Osteocyte (in vitro differentiated cells): Measurements from ENCODE around the gene AGAP9. TPM values are rescaled to one million over a fixed set of nuclear protein-coding genes. Genes with fewer than 3 reads are reported as not detected.
A peak's percentile ranks its signal among the peaks of the same experiment; 100 is the strongest.
"Not testable (repeated sequence)": the region's sequence is repeated elsewhere in the genome, so short reads cannot be mapped to it uniquely, and the experiment has no call there.

Source experiments
- DNase-seq: peaks from one replicate; pipeline ENCODE4 v3.0.0; 2021; ENCODE audit warnings: mixed read lengths; ENCODE audit not compliant: unreplicated experiment; ENCODE audit errors: extremely low spot score
- H3K27ac Mint-ChIP-seq: one replicate; pipeline ENCODE4 v1.8.0; 2021; ENCODE audit warnings: mild to moderate bottlenecking, mixed read lengths; ENCODE audit not compliant: unreplicated experiment
- H3K27me3 Mint-ChIP-seq: one replicate; pipeline ENCODE4 v1.8.0; 2021; ENCODE audit warnings: mixed read lengths; ENCODE audit not compliant: unreplicated experiment
- H3K36me3 Mint-ChIP-seq: one replicate; pipeline ENCODE4 v1.8.0; 2021; ENCODE audit warnings: mixed read lengths; ENCODE audit not compliant: unreplicated experiment
- H3K4me1 Mint-ChIP-seq: one replicate; pipeline ENCODE4 v1.8.0; 2021; ENCODE audit warnings: mixed read lengths; ENCODE audit not compliant: unreplicated experiment
- H3K4me3 Mint-ChIP-seq: one replicate; pipeline ENCODE4 v1.8.0; 2021; ENCODE audit warnings: mild to moderate bottlenecking, moderate library complexity, mixed read lengths; ENCODE audit not compliant: unreplicated experiment
- H3K9me3 Mint-ChIP-seq: one replicate; pipeline ENCODE4 v1.8.0; 2021; ENCODE audit warnings: mixed read lengths; ENCODE audit not compliant: unreplicated experiment
- CTCF ChIP-seq: fragments of 200-600 bp; sonication (generic); IDR thresholded peaks from 2 replicates; pipeline ENCODE4 v1.5.0; 2021; ENCODE audit warnings: antibody characterized with exemption, mild to moderate bottlenecking, moderate library complexity
- total RNA-seq: library from RNA; stranded (reverse); gene quantifications from 2 replicates; pipeline ENCODE4 v1.2.1, GENCODE V29; 2021

Gene AGAP9
- total RNA-seq, 1 donor from 2014 or later: 13.1 TPM

- no peak for TF ChIP-seq CTCF
- no peak overlapping the region for H3K27ac Mint-ChIP-seq
- peaks cover 7% of the 10 kb centered on the region for H3K27me3 Mint-ChIP-seq
- H3K9me3 Mint-ChIP-seq: no peaks in the 10 kb centered on the region
- no peak overlapping the region for H3K4me3 Mint-ChIP-seq
- DNase-seq: no peak
- peaks cover 7% of the 10 kb centered on the region for H3K4me1 Mint-ChIP-seq
- no peaks in the 10 kb centered on the region for H3K36me3 Mint-ChIP-seq
These were observed 65.6 kb downstream of the AGAP9 start for GRCh38 chr10:47457826-47458225.

GRCh38 chr10:47457528-47457820, 66.0 kb downstream of the AGAP9 start:
- no peak overlapping the region for H3K27ac Mint-ChIP-seq
- peaks cover 7% of the 10 kb centered on the region for H3K4me1 Mint-ChIP-seq
- H3K36me3 Mint-ChIP-seq: no peaks in the 10 kb centered on the region
- no peak for DNase-seq
- peaks cover 7% of the 10 kb centered on the region for H3K27me3 Mint-ChIP-seq
- no peak for TF ChIP-seq CTCF
- no peak overlapping the region for H3K4me3 Mint-ChIP-seq
- no peaks in the 10 kb centered on the region for H3K9me3 Mint-ChIP-seq

- Mint-ChIP-seq H3K4me1 (peaks cover 9% of the 10 kb centered on the region), H3K4me3 (no peak overlapping the region), H3K27me3 (peaks cover 7% of the 10 kb centered on the region), H3K27ac (no peak overlapping the region), H3K36me3 (no peaks in the 10 kb centered on the region), H3K9me3 (no peaks in the 10 kb centered on the region)
- DNase-seq: peak; percentile 65
- TF ChIP-seq CTCF: no peak
These were observed 66.5 kb downstream of the AGAP9 start for GRCh38 chr10:47456794-47457527.

- DNase-seq: peak; percentile 73
- Mint-ChIP-seq H3K36me3 (no peaks in the 10 kb centered on the region), H3K27ac (no peak overlapping the region), H3K4me3 (no peak overlapping the region), H3K9me3 (no peaks in the 10 kb centered on the region), H3K27me3 (peaks cover 7% of the 10 kb centered on the region), H3K4me1 (peaks cover 7% of the 10 kb centered on the region)
- TF ChIP-seq CTCF: no peak
These were observed 67.2 kb downstream of the AGAP9 start for GRCh38 chr10:47456079-47456785.

- not testable (repeated sequence) for H3K9me3 Mint-ChIP-seq, H3K27me3 Mint-ChIP-seq, H3K27ac Mint-ChIP-seq, H3K36me3 Mint-ChIP-seq, H3K4me1 Mint-ChIP-seq, H3K4me3 Mint-ChIP-seq
- DNase-seq: peak; percentile 57
These were observed 67.9 kb downstream of the AGAP9 start for GRCh38 chr10:47455350-47456078.
